Heart right ventricle (tissue), 16 donors: ENCODE data around the gene PRPSAP2. TPM values are rescaled to one million over a fixed set of nuclear protein-coding genes. Genes with fewer than 3 reads are reported as not detected.

Experiments
- ATAC-seq, 8 donors: fragments of 200-7000 bp; cut with Tn5 transposase; one replicate each; pipeline ENCODE4 v1.9.1; 2020; ENCODE audit warnings: mild to moderate bottlenecking in 8 of 8, moderate library complexity in 8 of 8, moderate number of reproducible peaks in 1 of 8
- DNase-seq, 2 donors: peaks; one replicate each; pipeline ENCODE4 v3.0.0-alpha.2; 2020
- H3K27ac ChIP-seq, 10 donors: fragments of 200-600 bp; sonication (generic) in 2 of 10; one replicate each; pipeline versions ENCODE4 v1.5.0 to v1.8.0; 2020 to 2022; ENCODE audit warnings: mild to moderate bottlenecking in 3 of 10
- H3K27me3 ChIP-seq, 7 donors: fragments of 200-600 bp; one replicate each; pipeline ENCODE4 v1.8.0; 2021 to 2022; ENCODE audit warnings: mild to moderate bottlenecking in 2 of 7
- H3K36me3 ChIP-seq, 9 donors: fragments of 200-600 bp; sonication (generic) in 1 of 9; one replicate each; pipeline versions ENCODE4 v1.5.0 to v1.8.0; 2020 to 2022; ENCODE audit warnings: mild to moderate bottlenecking in 2 of 9
- H3K4me1 ChIP-seq, 9 donors: fragments of 200-600 bp; sonication (generic) in 1 of 9; one replicate each; pipeline versions ENCODE4 v1.5.0 to v1.8.0; 2020 to 2022; ENCODE audit warnings: mild to moderate bottlenecking in 4 of 9
- H3K4me3 ChIP-seq, 10 donors: fragments of 200-600 bp; sonication (generic) in 2 of 10; one replicate each; pipeline versions ENCODE4 v1.5.0 to v1.8.0; 2020 to 2022; ENCODE audit warnings: mild to moderate bottlenecking in 7 of 10, moderate library complexity in 2 of 10
- H3K9me3 ChIP-seq, 11 donors: fragments of 200-600 bp in 10 of 11; sonication (generic) in 2 of 11; one replicate each; pipeline versions ENCODE4 v1.5.0 to v1.8.0; 2013 to 2022; ENCODE audit warnings: mild to moderate bottlenecking in 2 of 11, control low read depth in 1 of 11, moderate library complexity in 1 of 11
- CTCF ChIP-seq, 9 donors: fragments of 200-600 bp; sonication (generic) in 2 of 9; IDR thresholded peaks; one replicate each; pipeline versions ENCODE4 v1.5.0 to v1.8.0; 2021 to 2022; ENCODE audit warnings: antibody characterized with exemption in 9 of 9, mild to moderate bottlenecking in 5 of 9, moderate library complexity in 1 of 9
- WGBS, 2 donors: extraction: QIAGEN DNeasy Blood & Tissue Kit; methylation state at CpG; one replicate each; pipeline ENCODE4 v1.1.7; 2013; ENCODE audit warnings: inconsistent platforms in 1 of 2; 5-methylcytosine and 5-hydroxymethylcytosine counted together
- intact Hi-C, 10 donors: fragments of 100-400 bp; cut with DNase I; formaldehyde crosslinking; loops; one replicate each; pipeline versions ENCODE4 v1.11.1 to v1.14.2; 2022
- polyA plus RNA-seq, 2 donors: library from polyadenylated mRNA; stranded (reverse); fragments of 200-250 nt; gene quantifications; one replicate each; pipeline ENCODE4 v1.2.3, GENCODE V29; 2013
- total RNA-seq, 10 donors: library from RNA; stranded (reverse); fragmentation: NEBNext Ultra II Directional in 3 of 10; extraction: Animal tissue kit (Norgen Biotek cat#: 25700) in 3 of 10; gene quantifications; one replicate each; pipeline versions ENCODE4 v1.2.1 to v1.2.4, GENCODE V29; 2021 to 2023
- donor health status: Arrhythmogenic right ventricular cardiomyopathy.
- donor health status: ischemic (EF 13 %, LVEDD 7.1; RV severe dilation, severe dysfunction).
- donor health status: healthy with polysubstance abuse.
- donor health status: DM: no; HTN: yes; CAD: no.
- donor health status: DM: no; HTN: no; CAD: no.
- donor health status: ischemic (EF 25% LVEDD 6.9; RV normal size, moderate dysfunction).
- donor health status: ischemic (EF 25% LVEDD 5.7; RV mildly dilated, moderate dysfunction).
- donor health status: healthy.
- donor health status: DM: yes; HTN: yes; CAD: no.
- donor health status: Ischemic cardiomyopathy.
- donor health status: ischemic (EF 35%, LVEDD 5.7; RV mildly dilated, moderate dysfunction).
- donor health status: nonischemic (EF 11% LVEDD 7.7; RV severe dilation, severe dysfunction).
- donor health status: DM: yes; HTN: yes; CAD: no.
- donor health status: PGD.
- donor health status: ischemic (EF 29% LVEDD 5.4; RV normal size, mild dysfunction).
- donor health status: nonischemic (EF 23%, LVEDD 6.1; RV moderate dilation, normal function).

Gene PRPSAP2
- total and polyA plus RNA-seq, 12 donors: 12.8 to 23.2 (median 17.4) TPM

GRCh38 chr17:18937981-18938691 lies 80.2 kb downstream of the PRPSAP2 start:
- TF ChIP-seq CTCF (IDR thresholded peaks at IDR 0.05): no peak

GRCh38 chr17:18938692-18939023 lies 80.7 kb downstream of the PRPSAP2 start:
- Histone ChIP-seq H3K4me1 (no peaks in the 10 kb centered on the region), H3K27me3 (peaks cover 0 to 9% (median 0%) of the 10 kb centered on the region in 7 donors), H3K9me3 (no peaks in the 10 kb centered on the region), H3K4me3 (no peak overlapping the region), H3K36me3 (no peaks in the 10 kb centered on the region), H3K27ac (no peak overlapping the region)
- ATAC-seq: no peak
- WGBS, 2 donors: 66 to 77% methylated on average over 2 of the region's 2 CpGs
- intact Hi-C loops: no loop called here
- DNase-seq: no peak
- TF ChIP-seq CTCF (IDR thresholded peaks at IDR 0.05): no peak

More at GRCh38 chr17:18937981-18938691, 80.2 kb downstream of the PRPSAP2 start:
- WGBS, 2 donors: 82% methylated on average over 8 of the region's 8 CpGs
- Histone ChIP-seq H3K4me3 (no peak overlapping the region), H3K36me3 (no peaks in the 10 kb centered on the region), H3K9me3 (no peaks in the 10 kb centered on the region), H3K4me1 (no peaks in the 10 kb centered on the region), H3K27me3 (peaks cover 0 to 9% (median 0%) of the 10 kb centered on the region in 7 donors), H3K27ac (no peak overlapping the region)
- DNase-seq: no peak
- no peak for ATAC-seq
- intact Hi-C loops: no loop called here

- Histone ChIP-seq H3K36me3 (no peaks in the 10 kb centered on the region), H3K27ac (no peak overlapping the region), H3K9me3 (no peaks in the 10 kb centered on the region), H3K4me1 (peaks cover 0 to 8% (median 6%) of the 10 kb centered on the region in 9 donors), H3K4me3 (no peak overlapping the region), H3K27me3 (peaks cover 0 to 5% (median 0%) of the 10 kb centered on the region in 7 donors)
- no peak for TF ChIP-seq CTCF (IDR thresholded peaks at IDR 0.05)
- intact Hi-C loops: loop anchor here in 1 of 10 donors (10.0 kb wide), 1 partner anchor 80 kb away; no protein-coding TSS in a partner anchor
- WGBS, 2 donors: 79 to 85% methylated on average over 5 of the region's 5 CpGs
- DNase-seq (no peak), ATAC-seq (no peak)
These were observed 86.7 kb downstream of the PRPSAP2 start for GRCh38 chr17:18944646-18945045.

GRCh38 chr17:18946536-18946935 lies 88.6 kb downstream of the PRPSAP2 start:
- Histone ChIP-seq H3K27me3 (peaks cover 0 to 5% (median 0%) of the 10 kb centered on the region in 7 donors), H3K36me3 (no peaks in the 10 kb centered on the region), H3K4me3 (no peak overlapping the region), H3K9me3 (no peaks in the 10 kb centered on the region), H3K4me1 (peaks cover 0 to 23% (median 9%) of the 10 kb centered on the region in 9 donors), H3K27ac (no peak overlapping the region)
- TF ChIP-seq CTCF (IDR thresholded peaks at IDR 0.05): no peak
- intact Hi-C loops: loop anchor here in 1 of 10 donors (10.0 kb wide), 1 partner anchor 82 kb away; no protein-coding TSS in a partner anchor
- no peak for ATAC-seq
- no peak for DNase-seq
- WGBS, 2 donors: 47 to 59% methylated on average over 2 of the region's 2 CpGs
